ENCODE data around the gene GIPC2.
"Not testable (repeated sequence)": the region's sequence is repeated elsewhere in the genome, so short reads cannot be mapped to it uniquely, and the experiment has no call there.

DNA sequence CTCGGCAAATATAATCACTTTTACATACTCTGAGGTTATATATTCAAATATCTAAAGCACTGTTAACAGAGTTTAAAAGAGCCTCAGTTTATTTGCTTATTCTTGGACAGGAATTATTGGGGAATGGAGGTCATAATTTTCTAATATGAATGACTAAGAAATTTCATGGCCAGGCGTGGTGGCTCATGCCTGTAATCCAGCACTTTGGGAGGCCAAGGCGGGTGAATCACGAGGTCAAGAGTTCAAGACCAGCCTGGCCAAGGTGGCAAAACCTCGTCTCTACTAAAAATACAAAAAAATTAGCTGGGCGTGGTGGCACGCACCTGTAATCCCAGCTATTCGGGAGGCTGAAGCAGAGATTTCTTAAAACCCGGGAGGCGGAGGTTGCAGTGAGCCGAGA, 45.2 kb upstream of the GIPC2 start:
- TF ChIP-seq, protein P1, sequence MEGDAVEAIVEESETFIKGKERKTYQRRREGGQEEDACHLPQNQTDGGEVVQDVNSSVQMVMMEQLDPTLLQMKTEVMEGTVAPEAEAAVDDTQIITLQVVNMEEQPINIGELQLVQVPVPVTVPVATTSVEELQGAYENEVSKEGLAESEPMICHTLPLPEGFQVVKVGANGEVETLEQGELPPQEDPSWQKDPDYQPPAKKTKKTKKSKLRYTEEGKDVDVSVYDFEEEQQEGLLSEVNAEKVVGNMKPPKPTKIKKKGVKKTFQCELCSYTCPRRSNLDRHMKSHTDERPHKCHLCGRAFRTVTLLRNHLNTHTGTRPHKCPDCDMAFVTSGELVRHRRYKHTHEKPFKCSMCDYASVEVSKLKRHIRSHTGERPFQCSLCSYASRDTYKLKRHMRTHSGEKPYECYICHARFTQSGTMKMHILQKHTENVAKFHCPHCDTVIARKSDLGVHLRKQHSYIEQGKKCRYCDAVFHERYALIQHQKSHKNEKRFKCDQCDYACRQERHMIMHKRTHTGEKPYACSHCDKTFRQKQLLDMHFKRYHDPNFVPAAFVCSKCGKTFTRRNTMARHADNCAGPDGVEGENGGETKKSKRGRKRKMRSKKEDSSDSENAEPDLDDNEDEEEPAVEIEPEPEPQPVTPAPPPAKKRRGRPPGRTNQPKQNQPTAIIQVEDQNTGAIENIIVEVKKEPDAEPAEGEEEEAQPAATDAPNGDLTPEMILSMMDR (optimal IDR thresholded peaks at IDR 0.05 in 1 of 3, IDR thresholded peaks at IDR 0.05 in 1 of 3, conservative IDR thresholded peaks at IDR 0.05 in 1 of 3; ENCODE audit: extremely low read depth in 1 of 3, insufficient read depth in 2 of 3, low read length in 3 of 3): not testable (repeated sequence)
- not testable (repeated sequence) for TF ChIP-seq EZH2 (IDR thresholded peaks at IDR 0.05; ENCODE audit: low read length)

All from keratinocyte (primary cell).